IPS-18c (cell line): ENCODE measurements around the gene ERICH3.

ENCODE experiments used
- H3K4me3 ChIP-seq: 2 replicates; pipeline ENCODE4 v1.7.0; 2013; ENCODE audit warnings: low read depth, mild to moderate bottlenecking, low read length, moderate library complexity; ENCODE audit not compliant: insufficient read depth
- H3K9me3 ChIP-seq: one replicate; pipeline ENCODE4 v1.6.1; 2013; ENCODE audit warnings: mild to moderate bottlenecking, low read length, moderate library complexity; ENCODE audit not compliant: control insufficient read depth, insufficient read depth

ERICH3 gene, protein sequence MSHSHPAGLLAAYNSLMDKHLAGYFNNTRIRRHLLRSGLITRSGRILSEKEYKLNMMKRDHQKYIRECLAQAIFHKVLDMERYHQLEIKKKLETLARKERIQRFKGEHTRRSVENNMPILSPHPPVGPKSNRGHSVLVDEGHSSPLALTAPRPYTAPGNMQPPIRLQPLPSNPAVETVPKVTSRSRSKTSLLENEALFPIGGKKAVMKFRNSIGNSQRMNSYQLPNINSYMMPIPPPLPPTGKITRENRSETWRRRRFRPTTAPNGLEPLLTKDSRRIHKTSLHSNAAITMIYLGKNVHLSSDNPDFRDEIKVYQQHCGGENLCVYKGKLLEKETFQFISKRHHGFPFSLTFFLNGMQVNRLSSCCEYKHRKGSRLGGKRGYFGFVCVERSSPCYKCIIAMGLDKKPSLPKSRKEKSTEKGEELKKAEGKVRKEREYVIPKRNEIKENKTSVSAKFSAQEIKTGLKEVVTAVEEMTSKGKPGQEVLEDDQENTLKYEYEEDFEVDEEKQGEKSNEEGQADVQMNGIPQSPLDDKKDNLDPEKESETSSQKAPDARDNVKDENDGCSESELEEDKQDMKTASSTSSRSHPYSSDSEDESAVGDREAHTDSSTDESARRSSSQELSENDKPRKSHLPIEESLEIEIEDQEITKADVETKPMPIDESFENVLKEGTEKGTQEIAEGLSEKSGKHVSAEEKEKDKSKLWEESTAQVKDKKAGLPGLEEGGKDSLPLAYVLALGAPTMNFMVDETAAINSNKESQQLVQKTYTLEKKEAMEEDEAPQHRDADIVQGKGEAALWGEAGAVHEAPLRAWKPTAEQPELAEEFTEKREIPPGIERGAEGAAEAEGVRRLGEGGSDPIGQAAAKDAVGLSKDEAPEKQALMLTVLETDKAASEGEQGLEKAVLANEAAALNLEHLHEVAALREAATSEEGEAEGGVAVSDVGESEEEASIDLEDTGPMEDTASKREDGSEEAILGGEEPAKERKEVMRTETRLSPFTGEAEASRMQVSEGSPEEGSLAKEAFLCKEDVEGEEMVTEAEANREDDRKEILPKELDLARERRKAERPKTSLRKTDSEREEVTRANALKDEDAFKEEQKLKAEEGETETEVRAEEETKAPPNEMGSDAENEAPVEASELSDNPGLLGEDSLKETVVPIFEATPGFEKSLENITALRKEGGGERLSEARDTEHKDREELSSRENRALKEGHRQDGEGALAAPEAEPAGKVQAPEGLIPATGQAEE (N-terminal part only)

DNA sequence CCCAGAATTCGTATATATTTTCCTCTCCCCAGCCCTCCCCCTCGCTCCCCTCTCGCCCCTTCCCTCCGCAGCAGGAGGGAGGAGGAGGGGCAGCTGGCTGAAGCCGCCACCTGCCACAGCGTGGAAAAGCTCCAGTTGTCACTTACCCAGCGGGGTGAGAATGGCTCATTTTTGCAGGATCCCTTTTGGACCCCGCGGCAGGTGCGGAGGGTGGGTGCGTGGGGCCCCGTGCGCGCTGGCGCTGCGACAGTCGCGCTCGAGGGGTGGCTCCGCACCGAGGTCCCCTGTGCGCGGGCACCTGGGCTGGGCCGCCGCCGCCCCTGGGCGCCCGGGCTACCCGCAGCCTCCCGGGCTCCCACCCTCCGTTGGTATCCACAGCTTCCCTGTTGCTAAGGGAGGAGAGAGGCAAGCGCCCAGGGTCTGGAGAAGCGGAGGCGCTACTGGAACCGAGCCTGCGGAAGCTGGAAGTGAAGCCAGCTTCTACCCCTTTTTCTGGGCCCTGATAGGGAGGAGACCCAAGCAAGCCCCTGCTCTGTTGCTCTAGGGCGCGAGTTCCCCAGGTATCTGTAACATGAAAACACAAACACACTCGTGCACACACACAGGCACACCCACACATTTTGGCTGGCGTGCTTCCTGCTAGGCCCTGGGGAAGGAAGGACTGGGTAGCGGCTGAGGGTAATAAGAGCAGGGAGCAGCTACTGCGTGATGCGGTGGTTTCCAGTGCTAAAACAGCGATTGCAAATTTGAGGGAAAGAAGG lies at the start of gene ERICH3:
Gene ERICH3 (minus strand): TSS at position 442 of the 761 bp plus-strand sequence. CDS start 273 bp downstream, at position 169.
- H3K9me3 ChIP-seq: no peaks in the 10 kb centered on the region
- H3K4me3 ChIP-seq: peak within 1 kb of the TSS; percentile 56

DNA sequence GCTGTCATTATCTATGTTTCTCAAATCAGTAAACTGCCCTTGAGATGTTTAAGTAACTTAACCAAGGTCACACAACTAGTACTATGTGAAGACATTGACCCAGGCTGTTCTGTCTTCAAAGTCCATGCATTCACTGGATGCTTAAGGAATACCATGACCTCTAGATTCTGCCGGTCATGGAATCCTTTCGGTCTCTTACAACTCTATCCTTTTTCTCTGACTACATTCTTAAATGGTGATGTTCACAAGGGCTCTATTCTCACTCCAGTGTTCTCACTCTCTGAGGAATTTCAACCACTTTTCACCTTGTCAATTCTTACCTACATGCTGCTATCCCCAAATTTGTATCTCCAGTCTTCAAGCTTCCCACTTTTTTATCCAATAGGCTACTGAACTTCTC lies 44.0 kb upstream of the ERICH3 start:
- no peaks in the 10 kb centered on the region for H3K9me3 ChIP-seq
- no peak overlapping the region for H3K4me3 ChIP-seq

DNA sequence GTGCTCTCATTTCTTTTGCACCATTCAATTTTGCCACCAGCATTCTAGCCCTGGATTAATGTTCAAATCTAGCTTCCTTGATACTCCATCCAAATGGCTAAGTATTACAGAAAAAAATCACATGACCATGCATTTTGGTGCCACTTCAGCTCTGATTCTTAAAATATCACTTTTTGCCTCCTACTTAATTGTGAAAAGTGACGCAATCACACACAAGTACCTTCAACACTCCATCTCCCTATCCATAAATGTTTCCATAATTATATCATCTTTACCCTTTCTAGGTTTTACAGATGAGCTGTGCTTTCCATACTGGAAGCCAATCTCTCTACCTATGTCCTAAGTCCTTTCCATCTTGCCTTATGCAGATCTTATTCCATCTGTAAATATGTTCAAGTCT lies 43.2 kb upstream of the ERICH3 start:
- no peaks in the 10 kb centered on the region for H3K9me3 ChIP-seq

DNA sequence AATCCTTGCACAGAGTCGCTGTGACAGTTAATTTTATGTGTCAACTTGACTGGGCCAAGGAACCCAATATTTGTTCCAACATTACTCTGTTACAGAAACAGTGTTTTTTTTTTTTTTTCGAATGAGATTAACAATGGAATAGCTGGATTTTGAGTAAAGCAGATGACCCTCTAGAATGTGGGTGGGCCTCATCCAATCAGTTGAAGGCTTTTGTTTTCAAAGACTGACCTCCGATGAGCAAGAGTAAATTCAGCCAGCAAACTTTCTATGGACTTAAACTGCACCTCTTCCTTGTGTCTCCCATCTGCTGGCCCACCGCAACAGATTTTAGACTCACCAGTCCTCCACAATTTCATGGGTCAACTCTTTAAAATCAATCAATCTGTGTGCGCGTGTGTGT lies 42.2 kb upstream of the ERICH3 start:
- Histone ChIP-seq H3K9me3 (no peaks in the 10 kb centered on the region), H3K4me3 (no peak overlapping the region)

More for the DNA sequence above, 43.2 kb upstream of the ERICH3 start:
- no peak overlapping the region for H3K4me3 ChIP-seq

DNA sequence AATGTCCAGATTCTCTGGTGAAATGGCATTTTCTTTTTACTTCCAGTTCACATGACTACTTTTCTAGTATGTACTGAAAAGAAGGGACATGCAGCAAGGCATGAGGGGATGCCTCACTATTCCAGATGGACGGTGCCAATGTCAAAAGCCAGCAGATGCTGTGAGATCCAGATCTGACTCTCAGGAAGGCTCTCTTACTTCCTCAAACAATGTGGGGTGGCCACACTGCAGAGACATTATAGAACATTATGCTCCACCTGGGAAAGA lies 41.6 kb upstream of the ERICH3 start:
- no peaks in the 10 kb centered on the region for H3K9me3 ChIP-seq
- no peak overlapping the region for H3K4me3 ChIP-seq

DNA sequence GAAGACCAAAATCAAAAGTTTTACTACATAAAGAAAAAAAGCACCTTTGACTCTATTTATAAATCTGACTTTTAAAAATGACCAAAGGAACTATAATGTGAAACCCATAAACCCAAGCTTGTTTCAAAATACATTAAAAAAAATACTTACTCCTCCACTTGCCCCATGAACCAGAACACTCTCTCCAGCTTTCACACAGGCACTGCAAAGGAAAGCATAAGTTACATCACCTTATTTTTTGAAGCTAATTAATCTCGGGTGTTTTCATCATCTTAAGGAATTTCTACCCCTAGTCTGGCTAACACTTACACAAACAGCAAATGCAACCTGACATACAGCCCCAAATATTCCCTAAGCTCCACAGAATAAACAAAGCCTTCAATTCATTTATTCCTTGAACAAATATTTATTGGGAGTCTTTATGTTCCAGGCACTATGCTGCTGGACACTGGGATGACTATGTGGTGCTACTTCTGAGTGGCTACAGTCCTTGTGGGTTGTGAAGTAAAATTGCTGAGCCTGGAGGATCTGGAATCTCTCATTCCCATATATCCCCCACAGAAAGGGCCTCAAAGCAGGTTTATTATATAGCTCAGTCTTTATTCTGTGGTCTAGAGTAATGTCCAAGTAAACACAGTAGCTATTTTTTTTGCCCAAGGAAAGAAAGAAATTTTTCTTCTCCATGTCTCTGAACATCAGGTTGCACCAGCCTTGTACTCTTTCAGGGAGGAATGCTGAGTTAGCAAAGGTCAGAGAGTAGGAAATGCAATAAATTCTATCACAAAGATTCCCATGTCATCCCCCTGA lies 41.0 kb upstream of the ERICH3 start:
- no peaks in the 10 kb centered on the region for H3K9me3 ChIP-seq
- H3K4me3 ChIP-seq: no peak overlapping the region

DNA sequence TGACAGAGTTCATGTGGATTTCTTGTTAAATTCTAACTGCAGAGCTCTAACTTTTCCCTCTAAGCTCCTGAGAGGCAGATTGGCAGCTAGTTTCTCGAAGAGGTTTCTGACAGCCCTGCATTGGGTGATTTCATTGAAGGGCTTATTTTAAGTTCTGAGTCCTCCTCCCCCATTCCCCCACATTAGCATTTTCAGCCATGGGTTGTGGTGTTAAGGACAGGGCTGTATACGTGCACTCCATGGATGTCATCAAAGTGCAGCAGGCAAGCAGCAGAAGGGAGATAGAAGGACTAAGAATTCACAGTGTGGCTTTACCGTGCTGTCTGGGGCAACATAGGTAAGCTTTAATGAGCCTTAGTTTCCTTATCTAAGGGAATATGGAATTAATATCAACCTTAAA lies 40.3 kb upstream of the ERICH3 start:
- no peaks in the 10 kb centered on the region for H3K9me3 ChIP-seq
- no peak overlapping the region for H3K4me3 ChIP-seq

DNA sequence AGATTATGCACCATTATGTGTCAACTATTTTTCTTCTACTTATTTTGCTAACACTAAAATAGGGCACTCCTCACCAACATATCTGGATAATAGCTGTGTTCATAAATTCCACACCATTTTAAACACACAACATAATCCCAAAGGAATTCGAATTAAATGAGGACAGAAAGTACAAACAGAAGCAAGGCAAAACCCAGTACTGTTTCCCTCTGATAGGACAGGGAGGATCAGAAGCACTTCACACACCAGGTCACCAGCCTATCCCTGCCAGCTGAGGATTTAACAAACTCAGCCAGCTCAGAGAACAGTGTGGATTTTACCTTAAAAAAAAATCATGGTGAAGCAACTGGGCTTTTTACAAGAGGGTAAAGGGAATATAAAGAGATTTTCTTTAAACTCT lies 39.3 kb upstream of the ERICH3 start:
- no peak overlapping the region for H3K4me3 ChIP-seq
- H3K9me3 ChIP-seq: no peaks in the 10 kb centered on the region

DNA sequence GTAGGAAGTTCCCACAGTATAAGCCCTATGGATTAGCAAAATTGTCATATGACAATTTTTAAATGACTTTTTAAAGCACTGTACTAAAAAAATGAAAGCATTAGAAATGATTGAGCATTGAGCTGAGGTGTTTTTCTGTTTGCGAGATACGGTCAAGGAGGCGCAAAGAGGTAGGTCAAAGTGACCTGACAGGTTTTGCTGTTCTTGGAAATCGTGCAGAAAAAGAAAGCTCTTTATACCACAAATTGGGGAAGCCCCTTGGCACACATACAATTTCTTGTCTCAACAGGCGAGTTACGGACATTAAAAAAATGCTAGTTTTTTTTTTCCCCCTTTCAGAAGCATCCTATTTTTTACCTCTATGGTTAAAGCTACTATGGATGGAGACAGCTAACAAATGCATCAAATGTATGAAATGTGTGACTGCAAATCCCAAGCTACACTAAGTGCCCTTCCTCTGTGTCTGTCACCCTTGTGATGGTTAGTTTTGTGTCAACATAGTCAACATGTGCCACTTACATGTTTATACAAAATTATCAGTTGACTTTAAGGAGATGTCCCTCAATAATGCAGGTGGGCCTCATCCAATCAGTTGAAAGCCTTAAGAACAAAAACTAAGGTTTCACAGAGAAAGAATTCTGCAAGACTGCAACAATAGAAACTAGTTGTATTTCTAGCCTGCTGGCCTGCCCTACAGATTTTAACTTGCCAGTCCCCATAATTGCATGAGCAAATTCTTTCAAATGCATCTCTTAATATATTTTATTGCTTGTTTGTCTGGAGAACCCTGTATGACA lies 30.0 kb upstream of the ERICH3 start:
- Histone ChIP-seq H3K9me3 (no peaks in the 10 kb centered on the region), H3K4me3 (no peak overlapping the region)

DNA sequence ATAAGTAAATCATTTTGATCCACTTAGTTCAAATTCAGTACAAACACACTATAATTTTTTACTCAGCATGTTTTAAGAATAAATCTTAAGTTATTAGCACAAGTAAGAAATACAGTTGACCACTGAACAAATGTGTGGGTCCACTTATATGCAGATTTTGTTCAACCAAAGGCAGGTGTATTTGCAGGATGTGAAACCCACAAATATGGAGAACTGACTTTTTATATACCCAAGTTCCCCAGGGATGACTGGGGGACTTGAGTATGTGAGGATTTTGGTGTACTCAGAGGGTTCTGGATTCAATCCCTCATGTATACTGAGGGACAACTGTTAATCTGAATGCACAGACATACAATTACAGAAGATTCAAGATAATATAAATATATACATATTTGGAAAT lies 25.7 kb upstream of the ERICH3 start:
- Histone ChIP-seq H3K4me3 (no peak overlapping the region), H3K9me3 (no peaks in the 10 kb centered on the region)

DNA sequence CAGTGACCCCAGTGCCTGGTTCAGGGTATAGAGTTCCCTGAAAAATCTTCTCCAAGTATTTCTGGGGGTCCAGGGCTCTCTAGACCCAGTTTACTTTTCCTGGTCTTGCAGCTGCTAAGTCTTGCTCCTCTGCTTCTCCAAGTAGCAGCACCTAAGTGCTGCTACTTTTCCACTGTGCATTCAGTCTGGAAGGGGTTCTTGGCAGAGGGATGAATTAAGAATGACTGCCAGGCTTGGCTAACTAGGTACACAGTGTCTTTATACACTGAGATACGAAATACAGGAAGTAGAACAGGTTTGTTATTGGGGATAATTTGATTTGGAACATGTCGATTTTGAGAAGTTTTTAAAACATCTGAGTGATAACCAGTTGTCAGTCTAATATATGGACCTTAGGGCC lies 24.2 kb upstream of the ERICH3 start:
- Histone ChIP-seq H3K4me3 (no peak overlapping the region), H3K9me3 (no peaks in the 10 kb centered on the region)

DNA sequence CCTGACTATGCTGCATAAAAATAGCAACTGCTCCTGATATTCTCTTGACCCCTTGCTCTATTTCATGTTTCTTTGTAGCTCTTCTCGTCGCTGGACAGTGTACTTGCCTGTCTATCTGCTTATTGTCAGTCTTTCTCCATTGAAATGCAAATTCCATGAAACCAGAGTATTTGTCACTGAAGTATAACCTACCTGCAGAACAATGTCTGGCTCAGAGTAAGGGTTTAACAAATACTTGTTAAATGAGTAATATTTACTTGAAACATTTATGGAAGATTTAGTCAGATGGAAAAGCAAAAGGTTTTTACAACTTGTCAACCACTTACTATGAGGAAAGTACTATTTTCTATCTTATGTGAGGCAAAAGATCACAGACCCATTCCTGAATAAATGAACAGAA lies 19.9 kb upstream of the ERICH3 start:
- no peak overlapping the region for H3K4me3 ChIP-seq
- H3K9me3 ChIP-seq: no peaks in the 10 kb centered on the region

DNA sequence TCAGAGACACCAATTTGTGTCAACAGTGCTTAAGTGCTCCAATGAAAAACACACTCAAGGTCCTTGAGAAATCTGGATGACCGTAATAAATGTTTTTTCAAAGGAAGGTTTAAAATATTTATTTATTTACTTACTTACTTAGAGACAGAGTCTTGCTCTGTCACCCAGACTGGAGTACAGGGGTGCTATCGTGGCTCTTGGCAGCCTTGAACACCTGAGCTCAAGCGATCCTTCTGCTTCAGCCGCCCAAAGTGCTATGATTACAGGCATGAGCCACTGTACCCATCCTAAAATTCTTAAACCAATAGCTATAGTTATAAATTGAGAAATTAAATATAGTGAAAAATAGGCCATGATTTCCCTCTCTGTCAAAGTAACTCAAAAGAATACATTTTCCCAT lies 17.3 kb upstream of the ERICH3 start:
- Histone ChIP-seq H3K9me3 (no peaks in the 10 kb centered on the region), H3K4me3 (no peak overlapping the region)

DNA sequence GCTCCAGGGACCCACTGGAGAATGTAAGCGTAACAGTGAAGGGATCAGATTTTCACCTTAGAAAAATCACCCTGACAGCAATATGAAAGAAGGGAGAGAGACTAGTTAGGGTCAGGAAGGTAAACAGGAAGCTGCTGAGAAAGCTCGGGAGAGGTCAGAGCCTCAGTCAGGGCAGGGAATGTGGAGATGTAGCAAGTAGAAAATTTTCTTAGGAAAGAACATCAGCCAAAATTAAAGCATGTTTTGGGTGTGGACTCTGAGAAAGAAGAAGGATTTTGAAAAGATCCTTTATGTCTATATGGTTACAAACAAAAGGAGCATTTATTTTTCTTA lies 16.7 kb upstream of the ERICH3 start:
- Histone ChIP-seq H3K4me3 (no peak overlapping the region), H3K9me3 (no peaks in the 10 kb centered on the region)

DNA sequence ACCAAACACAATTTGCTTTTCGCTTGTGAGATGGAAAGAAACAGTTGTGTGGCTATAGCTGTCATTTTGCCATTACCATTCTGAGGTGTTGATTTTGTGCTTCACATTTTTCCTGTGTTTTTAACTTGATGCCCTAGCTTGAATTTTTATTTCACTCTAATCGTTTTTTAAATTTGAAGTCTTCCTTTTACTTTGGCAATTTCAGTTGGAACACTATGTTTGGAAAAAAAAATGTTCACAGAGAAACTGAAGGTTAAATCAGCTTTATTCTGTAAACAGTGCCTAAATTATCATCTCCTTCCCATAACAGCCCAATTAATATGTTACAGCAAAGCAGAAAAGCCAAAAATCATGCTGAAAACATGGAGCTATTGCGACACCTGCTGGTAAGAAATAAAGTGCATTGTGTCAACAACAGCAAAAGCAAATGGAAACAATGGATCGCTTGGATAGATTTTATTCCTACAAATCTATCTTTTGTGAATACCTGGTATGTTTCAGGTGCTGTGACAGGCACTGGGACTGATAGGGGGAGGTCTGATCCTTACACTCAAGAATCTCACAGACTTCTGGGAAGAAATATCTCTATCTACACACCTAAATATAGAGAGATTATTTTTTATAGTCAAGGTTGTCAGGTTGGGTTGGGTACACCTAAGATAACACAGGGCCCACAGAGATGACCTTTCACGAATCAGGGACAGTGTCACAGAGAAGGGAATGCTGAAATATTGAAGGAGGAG lies 16.2 kb upstream of the ERICH3 start:
- H3K9me3 ChIP-seq: no peaks in the 10 kb centered on the region

More for the DNA sequence above, 16.2 kb upstream of the ERICH3 start:
- no peak overlapping the region for H3K4me3 ChIP-seq
